HG02852 (cell line): Measurements from ENCODE around the gene DMD.
"Not testable (repeated sequence)": the region's sequence is repeated elsewhere in the genome, so short reads cannot be mapped to it uniquely, and the experiment has no call there.

Source experiments
- ATAC-seq: cut with Tn5 transposase; IDR thresholded peaks from one replicate; pipeline ENCODE4 v1.9.1; 2021; ENCODE audit warnings: mild to moderate bottlenecking, moderate library complexity; ENCODE audit not compliant: unreplicated experiment

DMD gene

DNA sequence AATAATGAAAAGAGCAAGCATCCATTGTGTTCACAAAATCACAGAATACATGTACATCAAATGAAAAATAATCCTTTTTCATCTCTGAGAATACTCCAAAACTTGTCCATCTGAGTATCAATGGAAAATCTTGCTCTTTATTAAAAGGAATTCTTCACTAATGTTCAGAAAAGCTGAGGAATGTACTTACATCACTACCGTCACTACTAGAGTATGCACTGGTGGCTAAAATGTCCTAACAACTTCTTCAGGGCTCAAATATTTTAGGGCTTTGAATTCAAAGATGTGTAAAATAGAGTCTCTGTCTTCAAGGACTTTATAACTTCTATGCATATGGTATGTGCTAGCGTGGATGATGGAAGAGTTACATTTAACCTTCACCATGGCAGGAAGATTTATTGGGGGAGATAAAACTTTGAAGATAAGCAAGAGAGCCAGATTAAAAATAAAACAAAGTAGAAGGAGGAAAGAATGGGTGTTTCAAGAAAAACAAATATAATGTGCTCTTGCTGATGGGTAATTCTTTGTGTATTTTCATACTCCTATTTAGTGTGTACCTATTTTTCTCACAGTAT, 55.1 kb downstream of the DMD start:
- ATAC-seq, result no peak

DNA sequence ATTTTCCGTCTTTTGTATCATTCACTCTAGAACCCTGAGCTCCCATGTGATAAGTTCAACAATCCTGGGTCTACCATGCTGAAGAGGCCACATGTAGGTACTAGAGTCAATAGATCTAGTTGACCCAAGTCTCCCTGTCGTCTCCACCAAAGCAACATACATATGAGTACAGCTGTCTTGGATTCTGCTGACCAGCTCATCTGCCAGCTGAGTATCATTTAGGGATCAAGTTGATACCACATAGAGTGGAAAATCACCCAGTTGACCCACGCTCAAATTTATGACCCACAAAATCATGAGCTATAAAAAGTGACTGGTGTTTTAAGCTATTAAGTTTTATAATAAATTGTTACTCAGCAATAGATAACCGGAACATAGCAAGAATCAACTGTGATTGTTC, 61.8 kb downstream of the DMD start:
- no peak for ATAC-seq

DNA sequence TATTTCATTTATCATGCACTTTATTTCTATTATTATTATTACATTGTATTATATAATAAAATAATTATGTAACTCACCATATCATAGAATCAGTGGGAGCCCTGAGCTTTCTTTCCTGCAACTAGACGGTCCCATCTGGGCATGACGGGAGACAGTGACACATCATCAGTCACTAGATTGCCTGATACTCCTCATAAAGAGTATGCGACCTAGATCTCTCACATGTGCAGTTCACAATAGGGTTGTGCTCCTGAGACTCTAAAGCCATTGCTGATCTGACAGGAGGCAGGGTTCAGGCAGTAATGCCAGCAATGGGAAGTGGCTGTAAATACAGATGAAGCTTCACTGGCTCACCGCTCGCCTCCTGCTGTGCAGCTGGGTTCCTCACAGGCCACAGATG, 62.3 kb downstream of the DMD start:
- ATAC-seq, result no peak

DNA sequence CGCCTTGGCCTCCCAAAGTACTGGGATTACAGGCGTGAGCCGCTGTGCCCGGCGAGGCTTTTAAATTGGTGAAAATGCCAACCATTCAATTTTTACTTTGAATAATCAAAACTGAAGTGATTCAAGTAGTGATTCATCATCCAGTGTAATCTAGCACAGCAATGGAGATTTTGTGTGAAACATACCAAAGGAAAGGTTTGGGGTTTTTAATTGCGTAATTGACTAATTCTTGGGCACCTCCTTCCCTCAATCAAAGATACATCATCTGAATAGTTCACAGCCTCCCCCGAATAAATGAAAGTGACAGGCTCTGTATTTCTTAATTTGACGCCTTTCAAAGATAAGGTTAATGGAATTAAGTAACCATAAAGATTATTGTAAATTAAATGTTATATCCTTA, 69.0 kb downstream of the DMD start:
- ATAC-seq, result no peak

DNA sequence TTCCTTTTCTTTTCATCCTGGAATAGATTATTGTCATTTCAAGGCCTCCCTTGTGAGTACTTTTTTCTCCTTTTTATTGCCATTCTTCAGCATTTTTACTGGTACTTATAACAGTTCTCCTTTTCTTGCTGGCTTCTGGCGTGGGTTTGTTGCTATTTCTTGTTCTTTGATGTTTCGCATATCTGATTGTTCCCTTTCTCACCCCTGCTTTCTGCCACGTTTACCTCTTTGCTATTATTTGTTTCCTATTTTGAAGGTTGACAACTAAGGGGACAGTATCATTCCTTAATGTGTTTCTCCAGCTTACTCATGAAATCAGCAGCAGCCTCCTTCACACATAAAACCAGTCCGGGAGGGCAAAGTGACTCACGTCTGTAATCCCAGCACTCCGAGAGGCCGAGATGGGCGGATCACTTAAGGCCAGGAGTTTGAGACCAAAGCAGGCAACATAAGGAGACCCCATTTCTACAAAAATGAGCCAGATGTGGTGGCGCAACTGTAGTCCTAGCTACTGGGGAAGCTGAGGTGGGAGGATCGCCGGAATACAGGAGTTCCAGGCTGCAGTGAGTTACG, 72.6 kb downstream of the DMD start:
- ATAC-seq, result no peak

DNA sequence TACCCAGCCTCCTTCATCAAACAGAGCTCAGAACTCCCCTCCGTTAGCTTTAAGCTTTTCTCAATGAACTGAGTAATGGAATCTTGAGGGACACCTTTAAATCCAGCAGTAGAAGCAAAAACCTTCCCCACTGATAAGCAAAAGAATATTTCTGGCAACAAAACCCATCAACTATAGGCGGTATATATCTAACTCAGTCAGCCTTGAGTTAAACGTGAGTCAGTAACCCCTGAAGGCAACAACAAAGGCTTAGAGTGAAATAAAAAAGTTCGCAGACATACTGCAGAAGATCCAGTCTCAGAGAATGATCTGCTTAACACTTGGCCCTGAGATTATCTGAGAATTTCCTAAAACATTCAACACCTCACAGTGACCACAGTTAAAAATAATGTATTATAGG, 77.2 kb downstream of the DMD start:
- ATAC-seq, result no peak

DNA sequence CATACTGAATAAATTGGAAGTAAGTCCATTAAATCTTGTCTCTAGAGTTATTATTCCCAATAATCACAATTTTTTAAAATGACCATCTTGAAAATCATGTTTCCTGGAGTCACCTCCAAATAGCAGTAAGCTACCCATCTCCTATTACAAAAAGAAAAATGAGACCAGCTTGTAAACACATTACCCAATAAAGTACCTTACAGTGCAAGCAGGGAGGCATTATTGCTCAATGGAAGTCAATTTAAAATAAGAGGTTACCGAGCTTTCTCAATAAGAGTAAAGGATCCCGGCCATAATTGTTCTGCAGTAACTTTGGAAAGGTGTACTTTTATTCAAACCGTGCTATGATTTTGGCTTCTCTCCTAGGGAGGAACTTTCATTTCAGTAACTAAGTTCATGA, 78.0 kb downstream of the DMD start:
- no peak for ATAC-seq

DNA sequence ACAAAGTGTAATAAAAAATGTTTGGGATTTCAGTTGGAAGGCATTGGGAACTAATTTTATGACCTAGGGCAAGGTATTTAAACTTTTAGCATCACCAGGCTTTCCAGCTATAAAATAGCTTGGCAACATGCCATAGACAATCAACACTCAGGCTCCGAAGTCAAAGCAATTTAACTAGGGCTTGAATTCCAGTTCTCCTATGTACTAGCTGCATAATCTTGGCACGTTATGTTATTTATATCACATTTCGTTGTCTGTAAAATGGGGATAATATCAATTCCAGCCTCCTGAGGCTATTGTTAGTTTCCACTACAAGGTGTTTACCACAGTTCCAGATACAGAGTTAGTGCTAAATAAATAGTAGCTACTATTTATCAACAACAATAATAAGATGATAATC, 78.8 kb downstream of the DMD start:
- ATAC-seq, result no peak

DNA sequence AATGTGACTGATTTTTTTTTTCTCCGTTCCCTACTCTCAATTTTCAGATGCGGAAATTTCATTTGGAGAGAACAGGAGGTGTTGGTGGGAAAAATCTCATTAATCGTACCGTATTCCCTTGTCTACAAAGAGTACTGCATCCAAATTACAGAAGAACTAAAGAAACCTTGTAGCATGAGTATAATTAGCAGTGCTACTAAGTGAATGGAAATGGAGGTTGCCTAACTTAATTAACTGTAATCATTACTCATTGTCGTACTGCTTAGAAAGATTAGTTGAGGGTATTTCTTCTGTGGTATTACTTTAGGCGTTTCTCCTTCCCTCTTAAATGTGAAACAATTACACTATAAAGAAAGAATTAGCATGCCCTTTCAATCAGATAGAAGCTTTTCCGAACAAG, 81.7 kb downstream of the DMD start:
- no peak for ATAC-seq

DNA sequence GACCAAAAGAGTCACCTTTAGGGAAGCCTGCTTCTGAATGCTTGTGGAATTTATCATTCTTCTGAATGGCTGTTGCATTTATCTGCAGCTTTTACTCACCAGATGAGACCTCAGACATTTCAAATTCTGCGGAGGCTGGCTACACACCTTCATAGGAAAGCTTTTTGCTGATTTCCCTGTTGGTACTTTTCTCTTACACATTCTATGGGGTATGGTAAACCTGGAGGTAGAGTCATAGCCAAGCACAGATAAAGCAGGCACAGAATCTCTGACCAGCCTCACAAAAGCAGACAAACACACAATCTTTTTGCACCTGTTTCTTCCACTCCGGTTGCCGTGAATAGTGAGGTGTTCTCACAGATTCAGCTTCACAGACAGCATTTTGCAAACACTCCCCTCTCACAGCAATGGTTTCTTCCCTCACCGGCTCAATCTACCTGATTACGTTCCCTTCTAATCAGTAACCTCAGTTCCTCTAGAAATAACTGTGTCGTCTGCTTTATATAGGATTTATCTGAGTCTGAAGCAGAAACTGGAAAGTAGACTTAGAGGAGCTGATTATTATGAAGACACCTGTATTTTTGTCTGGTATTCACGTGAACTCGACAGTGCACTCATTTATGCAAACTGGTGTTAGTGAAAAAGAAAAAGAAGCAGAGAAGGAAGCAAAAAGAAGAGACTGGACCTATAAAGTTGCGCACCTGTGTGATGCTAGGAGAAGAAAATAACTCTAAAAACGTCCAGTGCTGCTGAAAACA, 83.1 kb downstream of the DMD start:
- ATAC-seq, result no peak

DNA sequence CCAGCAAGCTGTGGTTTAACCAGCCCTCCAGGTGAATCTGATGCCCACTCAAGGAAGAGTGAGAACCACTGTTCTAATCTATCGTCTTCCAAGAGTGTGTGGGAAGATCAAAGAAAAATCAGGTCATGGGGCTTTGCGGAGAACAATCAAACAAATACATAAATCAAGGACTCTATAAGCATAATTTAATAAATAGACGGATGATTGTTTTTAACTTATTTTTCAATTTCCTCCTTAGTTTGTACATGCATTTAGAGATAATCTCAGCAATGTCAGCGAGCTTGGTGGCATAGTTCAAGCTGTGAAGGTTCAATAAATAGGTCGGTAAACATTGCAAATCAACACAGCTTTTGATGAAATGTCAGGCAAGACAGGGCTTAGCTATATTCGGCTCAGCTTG, 84.9 kb downstream of the DMD start:
- no peak for ATAC-seq

DNA sequence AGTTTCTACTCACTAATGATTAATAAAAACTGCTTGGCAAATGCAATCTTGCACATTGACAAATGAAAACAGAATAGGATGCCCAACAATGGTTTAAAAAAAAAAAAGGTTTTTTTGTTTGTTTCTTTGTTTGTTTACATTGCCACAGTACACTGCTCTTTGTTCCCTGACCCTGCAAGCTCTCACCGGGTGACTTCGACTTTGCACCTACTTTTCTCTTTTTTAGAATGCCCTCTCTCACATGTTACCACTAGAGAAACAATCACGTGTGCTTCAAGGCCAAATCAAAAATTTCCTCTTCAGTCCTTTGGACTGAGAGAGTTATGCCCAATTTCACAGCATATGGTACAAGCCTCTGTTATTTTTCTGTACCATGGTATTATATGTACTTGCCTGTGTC, 101.5 kb downstream of the DMD start:
- ATAC-seq, result no peak

DNA sequence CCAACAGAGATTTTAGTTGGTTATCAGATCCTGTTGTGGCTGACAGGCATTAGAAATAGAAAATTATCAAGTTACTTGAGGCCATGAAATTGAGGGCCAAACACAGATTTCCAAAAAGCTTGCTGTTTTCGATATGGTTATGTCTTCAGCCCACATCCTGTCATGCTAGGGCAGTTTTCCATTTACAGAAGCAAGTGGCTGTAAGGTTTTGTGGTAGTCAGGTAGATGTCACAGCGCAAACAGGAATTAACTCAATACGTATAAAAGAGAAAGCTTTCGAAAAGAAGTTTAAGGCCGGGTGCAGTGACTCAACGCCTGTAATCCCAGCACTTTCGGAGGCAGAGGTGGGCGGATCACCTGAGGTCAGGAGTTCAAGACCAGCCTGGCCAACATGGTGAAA, 104.6 kb downstream of the DMD start:
- ATAC-seq, result no peak

DNA sequence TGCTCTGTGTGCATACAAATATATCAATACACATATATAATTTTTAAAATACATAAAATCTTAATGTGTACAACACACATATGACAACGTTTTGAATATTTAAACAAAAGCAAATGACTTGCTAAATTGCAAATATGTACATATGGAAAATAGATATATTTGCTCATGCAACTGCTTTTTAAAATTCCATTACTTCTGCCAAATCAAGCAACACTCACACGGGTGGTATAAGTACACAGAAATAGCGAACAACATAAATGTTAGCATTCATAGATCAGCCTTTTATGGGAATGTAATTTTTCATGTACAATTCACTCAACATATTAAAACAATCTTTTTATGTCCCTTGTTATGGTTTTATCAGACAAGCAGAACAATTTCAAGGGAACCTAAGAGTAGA, 116.3 kb downstream of the DMD start:
- no peak for ATAC-seq

DNA sequence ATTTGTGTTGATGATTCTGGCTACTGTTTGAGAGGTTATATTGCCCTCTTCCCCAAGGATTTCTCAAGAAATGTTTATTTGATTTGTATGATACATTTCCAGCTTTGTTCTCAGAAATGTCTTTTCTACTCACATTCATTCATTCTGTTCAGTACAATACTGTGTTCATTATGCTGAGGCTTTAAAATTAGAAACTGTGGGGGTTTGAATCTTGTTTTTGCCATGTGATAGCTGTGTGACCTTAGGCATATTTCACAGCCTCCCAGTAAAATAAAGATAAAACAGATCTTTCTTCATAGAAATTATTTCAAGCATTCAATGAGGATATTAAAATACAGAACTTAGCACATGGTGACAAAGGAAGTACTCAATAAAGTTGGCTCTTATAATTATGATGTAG, 123.9 kb downstream of the DMD start:
- no peak for ATAC-seq

DNA sequence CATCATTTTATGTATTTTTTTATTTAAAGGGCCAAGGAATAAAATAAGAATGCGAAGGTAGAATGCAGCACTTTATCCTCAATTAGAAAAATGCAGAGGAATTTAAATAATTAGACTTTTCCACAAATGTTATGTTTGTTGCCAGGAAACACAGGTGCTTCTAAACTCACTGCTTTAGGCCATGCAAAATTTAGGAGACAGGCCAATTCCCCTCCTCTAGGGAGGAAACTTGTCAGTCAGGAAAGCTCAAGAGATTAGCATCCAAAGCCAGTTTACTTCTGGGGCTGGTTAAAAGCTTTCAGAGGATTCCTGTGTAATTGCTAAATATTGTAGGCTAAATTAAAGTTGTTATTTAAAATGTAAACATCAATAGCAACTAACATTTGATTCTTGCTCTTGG, 124.5 kb downstream of the DMD start:
- no peak for ATAC-seq

DNA sequence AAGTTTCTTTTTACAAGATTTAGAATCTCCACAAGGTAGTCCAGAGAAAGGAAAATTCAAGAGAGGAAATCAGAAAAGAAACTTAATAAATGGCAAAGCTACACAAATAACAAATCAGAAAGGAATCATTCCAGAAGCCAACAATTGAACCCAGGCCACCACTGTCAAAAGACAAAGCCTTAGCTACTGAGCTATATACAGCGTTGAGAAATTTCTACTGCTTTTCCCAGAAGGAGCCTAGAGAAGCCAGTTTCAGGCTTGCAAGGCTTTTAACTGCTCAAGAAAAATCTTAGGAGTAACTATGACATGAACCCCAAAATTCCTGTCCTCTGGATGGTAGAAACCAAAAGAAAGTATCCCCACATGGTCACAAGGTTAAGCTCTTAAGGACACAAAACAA, 129.0 kb downstream of the DMD start:
- ATAC-seq, result no peak

DNA sequence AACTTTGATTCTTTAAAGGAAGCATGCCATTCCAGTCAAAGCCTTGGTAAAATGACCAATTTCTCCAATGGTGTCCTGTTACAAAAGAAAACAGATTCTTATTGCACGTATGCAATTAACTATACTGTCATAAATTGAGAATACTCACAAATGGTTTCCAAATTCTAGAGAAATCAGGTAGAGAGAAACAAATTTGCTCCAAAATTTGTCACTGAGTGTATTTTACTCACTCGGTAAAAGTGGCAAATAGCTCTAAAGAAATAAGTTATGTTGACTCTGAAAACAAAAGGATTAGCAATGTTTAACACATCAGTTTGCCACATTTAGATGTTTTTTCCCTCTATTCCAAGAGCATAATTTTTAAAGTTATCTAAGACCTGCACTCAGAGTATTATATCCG, 133.1 kb downstream of the DMD start:
- no peak for ATAC-seq

DNA sequence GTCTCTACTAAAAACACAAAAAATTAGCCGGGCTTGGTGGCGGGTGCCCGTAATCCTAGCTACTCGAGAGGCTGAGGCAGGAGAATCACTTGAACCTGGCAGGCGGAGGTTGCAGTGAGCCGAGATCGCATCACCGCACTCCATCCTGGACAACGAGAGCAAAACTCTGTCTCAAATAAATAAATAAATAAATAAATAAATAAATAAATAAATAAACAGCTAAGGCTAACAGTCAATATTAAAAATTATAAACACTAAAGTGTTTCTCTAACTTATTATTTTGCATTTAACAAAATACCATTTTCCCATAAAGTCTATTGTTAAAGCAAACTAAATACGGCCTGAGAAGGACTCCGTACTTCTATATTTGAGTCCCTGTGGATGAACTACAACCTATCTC, 137.7 kb downstream of the DMD start:
- ATAC-seq, result not testable (repeated sequence)

DNA sequence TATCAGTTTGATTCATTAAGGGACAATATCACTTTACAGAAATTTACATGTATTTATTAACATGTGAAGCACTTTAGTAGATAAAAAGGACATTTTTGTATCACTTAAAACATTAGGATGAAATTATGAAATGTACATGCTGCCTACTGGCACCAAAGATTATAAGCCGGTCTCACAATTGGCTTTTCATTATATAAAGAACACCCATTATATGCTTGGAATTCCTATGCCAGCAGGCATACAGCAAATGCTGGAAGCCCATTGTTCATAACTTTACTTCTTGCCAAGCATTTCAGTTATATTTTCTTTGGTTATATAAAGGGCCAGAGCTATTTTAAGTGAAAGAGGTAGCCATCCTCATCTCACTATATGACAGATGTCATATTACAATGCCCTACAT, 145.9 kb downstream of the DMD start:
- no peak for ATAC-seq

DNA sequence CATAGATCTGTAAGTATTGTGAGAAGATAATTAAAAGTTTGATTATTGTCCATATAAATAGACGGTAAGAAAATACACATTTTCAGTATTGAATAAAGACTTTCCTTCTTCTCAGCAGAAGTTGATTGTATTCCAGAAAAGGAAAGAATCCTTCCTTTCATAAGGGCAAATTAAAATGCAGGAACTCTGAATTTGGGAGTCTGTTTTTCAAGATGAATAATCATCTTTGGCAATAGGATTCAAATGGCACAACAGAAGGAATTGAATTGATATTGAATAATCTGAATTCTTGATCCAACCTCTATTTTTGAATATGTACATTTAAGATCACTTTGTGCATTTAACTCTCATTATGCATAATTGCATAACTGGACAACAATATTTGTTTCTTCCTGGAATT, 149.3 kb downstream of the DMD start:
- no peak for ATAC-seq

DNA sequence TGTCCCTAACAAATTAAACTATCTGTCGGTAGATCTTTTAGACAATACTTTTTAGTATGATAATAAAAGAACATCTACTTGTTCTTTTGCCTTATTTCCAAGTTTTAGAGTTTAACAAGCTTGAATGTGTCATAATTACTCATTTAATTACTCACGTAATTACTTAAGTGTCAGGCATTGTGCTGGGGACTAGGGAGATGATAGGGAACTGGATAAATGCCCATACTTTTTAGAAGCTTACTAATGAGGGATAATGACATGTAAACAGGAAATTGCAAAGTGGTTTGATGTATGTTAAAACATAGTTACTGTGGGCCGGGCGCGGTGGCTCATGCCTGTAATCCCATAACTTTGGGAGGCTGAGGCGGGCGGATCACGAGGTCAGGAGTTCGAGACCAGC, 158.3 kb downstream of the DMD start:
- ATAC-seq, result no peak

DNA sequence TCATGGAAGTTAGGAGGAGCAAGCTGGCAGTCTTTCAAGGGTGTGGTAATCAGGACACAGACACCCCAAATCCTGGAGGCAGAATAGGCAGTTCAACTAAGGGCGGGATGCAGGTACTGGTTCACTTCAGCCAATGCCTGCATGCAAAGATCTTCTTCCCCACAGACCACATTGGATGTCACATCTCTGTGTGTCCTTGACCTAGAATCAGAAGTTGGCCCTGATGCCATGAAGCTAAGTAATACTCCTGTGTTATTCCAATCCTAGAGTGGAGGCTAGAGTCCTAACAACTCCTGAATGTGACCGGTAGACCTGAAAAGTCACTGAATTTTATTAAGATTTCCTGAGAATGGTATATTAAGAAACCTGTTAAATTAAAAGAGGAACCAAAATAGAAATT, 165.5 kb downstream of the DMD start:
- no peak for ATAC-seq
